LNCAP (cell line): ENCODE measurements around the gene CCDC158.

Experiments
- TF ChIP-seq, protein P1 (sequence below): fragments of 450-650 bp; IDR thresholded peaks from 2 replicates; pipeline ENCODE4 v1.5.1; 2017; ENCODE audit warnings: mild to moderate bottlenecking

Gene CCDC158

DNA sequence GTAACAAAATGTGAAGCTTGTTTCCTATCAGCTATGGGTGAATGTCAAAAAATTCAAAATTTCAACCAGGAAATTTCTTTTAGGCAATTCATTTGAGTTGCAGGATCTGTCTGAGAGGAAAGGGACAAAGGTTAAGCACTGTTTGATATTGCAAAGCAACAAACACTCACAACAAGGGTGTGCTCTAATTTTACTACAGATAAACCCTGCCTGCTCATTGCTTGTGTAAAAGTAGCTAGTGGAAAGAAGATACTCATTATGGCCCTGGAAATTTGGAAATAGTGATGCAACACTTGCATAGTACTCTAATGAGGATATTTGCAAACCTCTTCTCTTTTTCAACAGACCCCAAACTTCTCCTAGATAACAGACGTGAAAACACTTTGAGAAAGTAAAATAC lies 142.4 kb downstream of the CCDC158 start:
- TF ChIP-seq, protein P1, sequence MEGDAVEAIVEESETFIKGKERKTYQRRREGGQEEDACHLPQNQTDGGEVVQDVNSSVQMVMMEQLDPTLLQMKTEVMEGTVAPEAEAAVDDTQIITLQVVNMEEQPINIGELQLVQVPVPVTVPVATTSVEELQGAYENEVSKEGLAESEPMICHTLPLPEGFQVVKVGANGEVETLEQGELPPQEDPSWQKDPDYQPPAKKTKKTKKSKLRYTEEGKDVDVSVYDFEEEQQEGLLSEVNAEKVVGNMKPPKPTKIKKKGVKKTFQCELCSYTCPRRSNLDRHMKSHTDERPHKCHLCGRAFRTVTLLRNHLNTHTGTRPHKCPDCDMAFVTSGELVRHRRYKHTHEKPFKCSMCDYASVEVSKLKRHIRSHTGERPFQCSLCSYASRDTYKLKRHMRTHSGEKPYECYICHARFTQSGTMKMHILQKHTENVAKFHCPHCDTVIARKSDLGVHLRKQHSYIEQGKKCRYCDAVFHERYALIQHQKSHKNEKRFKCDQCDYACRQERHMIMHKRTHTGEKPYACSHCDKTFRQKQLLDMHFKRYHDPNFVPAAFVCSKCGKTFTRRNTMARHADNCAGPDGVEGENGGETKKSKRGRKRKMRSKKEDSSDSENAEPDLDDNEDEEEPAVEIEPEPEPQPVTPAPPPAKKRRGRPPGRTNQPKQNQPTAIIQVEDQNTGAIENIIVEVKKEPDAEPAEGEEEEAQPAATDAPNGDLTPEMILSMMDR: no peak

DNA sequence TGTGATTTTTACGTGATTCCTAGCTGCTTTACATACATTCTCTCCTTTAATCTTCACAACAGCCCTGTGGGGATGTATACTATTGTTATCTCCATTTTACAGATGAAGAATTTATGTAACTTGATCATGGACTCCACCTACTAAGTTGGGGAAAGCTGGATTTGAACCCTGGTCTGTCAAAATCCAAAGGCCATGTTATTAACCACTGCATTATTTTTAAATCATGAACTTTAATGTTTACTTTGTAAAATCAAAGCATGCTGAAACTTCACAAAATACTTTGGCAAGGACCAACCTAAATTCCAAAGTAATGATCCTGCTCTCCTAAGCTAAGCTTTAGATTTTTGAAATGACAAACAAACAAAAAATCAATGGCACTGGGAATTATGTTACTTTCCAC lies 143.3 kb downstream of the CCDC158 start:
- TF ChIP-seq, protein P1: no peak

DNA sequence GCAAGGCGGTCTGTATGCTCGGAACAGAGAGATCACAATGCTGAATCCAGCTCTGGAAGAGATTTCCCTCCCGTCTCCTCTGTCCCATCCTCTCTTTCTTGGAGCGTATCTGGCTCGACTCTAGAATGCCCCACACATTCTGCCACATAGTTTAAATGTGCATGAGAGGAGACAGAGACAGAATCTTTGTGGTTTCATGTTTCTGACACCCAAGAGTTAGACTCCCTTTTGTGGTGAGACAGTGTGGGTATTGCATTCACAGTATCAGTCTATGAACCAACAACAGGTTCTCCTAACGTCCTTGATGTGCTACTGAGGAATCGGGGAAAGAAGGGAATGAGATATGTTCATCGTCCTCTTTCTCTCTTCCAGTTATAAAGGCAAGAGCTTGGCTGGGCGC lies 144.1 kb downstream of the CCDC158 start:
- TF ChIP-seq, protein P1: no peak

DNA sequence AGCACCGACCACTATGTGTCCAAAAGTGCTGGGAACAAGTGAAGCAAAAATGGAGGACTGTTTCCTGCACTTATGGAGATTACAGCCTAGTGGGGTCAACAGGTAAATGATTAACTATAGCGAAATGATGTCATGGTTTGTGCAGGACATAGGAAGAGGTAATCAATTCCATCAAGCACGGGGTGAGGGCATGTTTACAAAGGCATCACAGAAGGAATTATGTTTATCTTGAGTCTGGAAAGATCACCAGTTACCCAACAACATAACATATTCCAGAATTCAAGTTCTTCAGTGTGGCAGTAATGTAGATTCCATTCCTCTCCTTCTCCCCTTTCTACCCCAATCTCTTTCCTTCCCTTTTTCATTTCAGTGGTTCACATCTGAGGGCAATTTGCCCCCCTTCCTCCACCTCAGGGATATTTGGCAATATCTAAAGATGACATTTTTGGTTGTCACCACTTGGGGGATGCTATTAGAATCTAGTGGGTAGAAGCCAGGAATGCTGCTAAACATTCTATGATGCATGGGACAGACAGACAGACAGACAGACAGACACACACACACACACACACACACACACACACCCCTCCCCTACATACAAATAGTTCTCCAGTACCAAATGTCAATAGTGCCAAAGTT lies 145.3 kb downstream of the CCDC158 start:
- TF ChIP-seq, protein P1: no peak

DNA sequence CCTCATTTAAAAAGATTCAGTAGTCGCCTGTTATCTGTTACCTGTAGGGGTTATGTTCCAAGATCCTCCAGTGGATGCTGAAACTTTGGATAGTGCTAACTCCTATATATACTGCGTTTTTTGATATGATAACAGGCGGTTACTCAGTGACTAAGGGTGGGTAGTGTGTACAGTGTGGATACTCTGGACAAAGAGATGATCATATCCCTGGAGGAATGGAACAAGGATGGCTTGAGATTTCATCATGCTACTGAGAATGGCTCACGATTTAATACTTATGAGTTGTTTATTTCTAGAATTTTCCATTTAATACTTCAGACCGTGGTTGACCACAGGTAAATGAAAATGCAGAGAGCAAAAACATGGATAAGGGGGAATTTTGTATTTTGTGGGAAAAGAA lies 147.9 kb downstream of the CCDC158 start:
- TF ChIP-seq, protein P1: no peak

DNA sequence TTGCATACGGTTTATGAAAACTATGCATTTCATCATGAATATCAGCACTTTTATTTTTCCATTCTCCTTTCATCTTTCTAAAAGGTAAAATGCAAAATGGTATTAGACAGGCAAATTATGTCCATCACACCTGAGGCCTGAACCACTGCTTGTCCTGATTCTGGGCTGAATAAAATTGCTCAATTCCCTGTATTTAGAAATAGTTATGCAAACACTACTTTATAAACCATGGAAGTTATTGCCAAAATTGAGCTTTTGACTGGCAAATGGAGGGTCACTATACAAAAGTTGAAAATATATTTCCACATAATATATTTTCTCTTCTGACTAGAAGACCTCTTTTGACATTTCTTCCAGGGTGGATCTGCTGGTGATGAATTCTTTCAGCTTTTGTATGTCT lies 148.4 kb downstream of the CCDC158 start:
- TF ChIP-seq, protein P1: no peak

DNA sequence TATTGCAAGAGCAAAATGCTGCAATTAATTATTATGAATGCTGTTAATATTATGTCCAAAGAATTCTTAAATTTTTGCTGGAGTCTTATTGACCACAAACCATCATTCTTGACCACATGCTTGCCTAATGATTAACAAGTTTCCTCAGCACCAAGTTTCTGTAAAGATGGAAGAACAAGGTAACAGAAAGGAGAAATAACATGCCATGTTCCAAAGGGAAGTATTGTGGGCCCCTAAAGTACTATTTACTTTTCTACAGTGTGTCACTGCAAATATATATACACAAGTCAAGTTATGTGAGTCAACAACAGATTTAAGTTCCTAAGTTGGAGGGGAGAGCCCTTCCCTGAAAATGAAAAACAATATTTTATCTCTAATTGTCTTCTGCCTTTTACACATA lies 148.9 kb downstream of the CCDC158 start:
- TF ChIP-seq, protein P1: no peak

DNA sequence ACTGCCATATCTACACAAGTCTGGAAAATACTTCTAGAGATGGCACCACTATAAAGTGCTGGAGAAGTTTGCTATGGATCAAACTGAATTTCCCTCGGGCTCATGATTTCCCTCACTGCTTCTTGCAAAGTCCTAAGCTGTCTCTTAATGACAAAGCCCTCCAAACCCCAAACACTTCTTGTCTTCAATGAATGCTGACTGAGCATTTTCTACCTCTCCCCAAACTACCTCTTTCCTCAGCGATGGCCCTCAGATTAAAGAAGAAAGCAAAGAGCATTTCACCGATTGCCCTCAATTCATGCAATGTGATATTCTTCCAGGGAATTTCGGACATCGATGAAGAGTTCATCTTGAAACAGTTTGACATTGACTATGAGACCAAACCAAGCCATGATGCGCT lies 149.7 kb downstream of the CCDC158 start:
- TF ChIP-seq, protein P1: no peak
